GM10248 (cell line): ENCODE data around the gene ATP2A3.

Experiments
- CTCF ChIA-PET: fragments of 300-600 bp; sonication (Branson Sonifier 250); formaldehyde crosslinking; extraction: SDS; loops from one replicate; lab custom pipeline; 2021; ENCODE audit warnings: antibody characterized with exemption; lab: Yijun Ruan, JAX
- POLR2A ChIA-PET: fragments of 350-650 bp; sonication (Branson Sonifier 250); formaldehyde crosslinking; extraction: SDS; loops from one replicate; lab custom pipeline; 2020; ENCODE audit warnings: antibody characterized with exemption; lab: Yijun Ruan, JAX
- DNase-seq: peaks from one replicate; pipeline ENCODE4 v3.0.0; 2012; ENCODE audit errors: extremely low spot score
- CTCF ChIP-seq: IDR thresholded peaks from 2 replicates; pipeline ENCODE4 v1.5.1; 2012; ENCODE audit warnings: mild to moderate bottlenecking, low read depth; ENCODE audit errors: extremely low read depth, missing control alignments, control extremely low read depth

ATP2A3 gene

GRCh38 chr17:3959921-3960601 is 4.2 kb downstream of the ATP2A3 start:
- ChIA-PET CTCF (interaction anchor here (0.8 to 3.6 kb wide), 3 partner anchors 24 to 115 kb away, joined by 3 to 22 read pairs (median 8); no protein-coding TSS in a partner anchor), POLR2A (no interaction called here)

GRCh38 chr17:3959295-3959899 is 4.8 kb downstream of the ATP2A3 start:
- POLR2A ChIA-PET: no interaction called here
- CTCF ChIA-PET: interaction anchor here (0.8 to 3.6 kb wide), 2 partner anchors 23 to 46 kb away, joined by 3 to 22 read pairs; no protein-coding TSS in a partner anchor
- no peak for DNase-seq
- TF ChIP-seq CTCF: no peak

More at GRCh38 chr17:3959921-3960601, 4.2 kb downstream of the ATP2A3 start:
- DNase-seq: no peak
- no peak for TF ChIP-seq CTCF

- DNase-seq: no peak
- ChIA-PET POLR2A (no interaction called here), CTCF (interaction anchor here (1.0 to 2.1 kb wide), 3 partner anchors 44 to 77 kb away, joined by 3 to 10 read pairs (median 3); no protein-coding TSS in a partner anchor)
- no peak for TF ChIP-seq CTCF
These were observed 6.3 kb downstream of the ATP2A3 start for GRCh38 chr17:3957735-3958599.

GRCh38 chr17:3956983-3957382 is 7.3 kb downstream of the ATP2A3 start:
- no peak for TF ChIP-seq CTCF
- DNase-seq: no peak
- ChIA-PET POLR2A (no interaction called here), CTCF (interaction anchor here (1.0 to 2.1 kb wide), 5 partner anchors 8 to 78 kb away, joined by 3 to 10 read pairs (median 3); no protein-coding TSS in a partner anchor)

- DNase-seq: no peak
- ChIA-PET CTCF (interaction anchor here (1.0 to 2.1 kb wide), 5 partner anchors 8 to 78 kb away, joined by 3 to 10 read pairs (median 3); no protein-coding TSS in a partner anchor), POLR2A (interaction anchor here (0.9 kb wide), 1 partner anchor 9 kb away, joined by 3 read pairs; no protein-coding TSS in a partner anchor)
These were observed 7.8 kb downstream of the ATP2A3 start for GRCh38 chr17:3956327-3956957.

More at GRCh38 chr17:3956327-3956957, 7.8 kb downstream of the ATP2A3 start:
- TF ChIP-seq CTCF: no peak
